H1 (cell line): ENCODE results near the gene ADAMTSL2. TPM values are rescaled to one million over a fixed set of nuclear protein-coding genes. Genes with fewer than 3 reads are reported as not detected.

ENCODE experiments used
- CTCF ChIA-PET: fragments of 300-600 bp; sonication (Branson Sonifier 250); formaldehyde crosslinking; loops from one replicate; lab custom pipeline; 2021; ENCODE audit not compliant: partially characterized antibody; lab: Charles Lee
- POLR2A ChIA-PET: fragments of 300-600 bp; sonication (Branson Sonifier 250); formaldehyde crosslinking; loops from one replicate; lab custom pipeline; 2021; ENCODE audit warnings: inconsistent platforms; ENCODE audit not compliant: partially characterized antibody; lab: Charles Lee
- DNase-seq, 2 experiments: peaks; one replicate each; pipeline versions ENCODE4 v3.0.0 to v3.0.0-alpha.2; 2010 to 2022; ENCODE audit warnings: low spot score in 2 of 2, low read depth in 1 of 2, mixed read lengths in 1 of 2
- FAIRE-seq: peaks from 2 replicates; lab custom pipeline; 2011; peaks lifted over from hg19 to GRCh38; lab: Jason Lieb, UNC
- H2AFZ ChIP-seq: 2 replicates; pipeline ENCODE4 v1.8.1; 2012; ENCODE audit warnings: low read length, inconsistent platforms
- H2AK5ac ChIP-seq: 2 replicates; pipeline ENCODE4 v1.6.1; 2013; ENCODE audit warnings: low read depth, low read length
- H2BK120ac ChIP-seq: replicated peaks from 2 replicates; pipeline ENCODE3; 2013; ENCODE audit warnings: low read depth, low read length, inconsistent platforms
- H2BK12ac ChIP-seq: 2 replicates; pipeline ENCODE4 v1.6.1; 2013; ENCODE audit warnings: low read depth, low read length
- H2BK15ac ChIP-seq: 2 replicates; pipeline ENCODE4 v1.6.1; 2013; ENCODE audit warnings: low read length
- H2BK20ac ChIP-seq: 2 replicates; pipeline ENCODE4 v1.6.1; 2013; ENCODE audit warnings: low read length
- H2BK5ac ChIP-seq: 2 replicates; pipeline ENCODE4 v1.6.1; 2013; ENCODE audit warnings: low read depth, low read length
- H3K14ac ChIP-seq: 2 replicates; pipeline ENCODE4 v1.6.1; 2013; ENCODE audit warnings: inconsistent platforms; ENCODE audit not compliant: insufficient read length
- H3K18ac ChIP-seq: 2 replicates; pipeline ENCODE4 v1.6.1; 2013; ENCODE audit warnings: low read length; ENCODE audit errors: extremely low read depth
- H3K23ac ChIP-seq: 2 replicates; pipeline ENCODE4 v1.6.1; 2013; ENCODE audit warnings: inconsistent platforms; ENCODE audit not compliant: insufficient read length
- H3K23me2 ChIP-seq: 2 replicates; pipeline ENCODE4 v1.6.1; 2013; ENCODE audit warnings: low read depth, low read length
- H3K27ac ChIP-seq: 2 replicates; pipeline ENCODE4 v1.6.1; 2011; ENCODE audit warnings: low read depth, low read length, inconsistent platforms
- H3K27me3 ChIP-seq, 4 experiments: replicated peaks in 1 of 4; 1 replicate in 1 of 4; 2 replicates in 3 of 4; pipeline versions ENCODE4 v1.6.1 to v1.8.1; 2011 to 2013; ENCODE audit warnings: low read length in 3 of 4, mild to moderate bottlenecking in 3 of 4, inconsistent platforms in 2 of 4, mixed read lengths in 2 of 4, moderate library complexity in 1 of 4; ENCODE audit not compliant: control insufficient read depth in 3 of 4, insufficient read depth in 3 of 4; ENCODE audit errors: extremely low read depth in 1 of 4
- H3K36me3 ChIP-seq, 4 experiments: 2 replicates each; pipeline versions ENCODE4 v1.6.1 to v1.8.1; 2011 to 2013; ENCODE audit warnings: mild to moderate bottlenecking in 4 of 4, low read length in 3 of 4, moderate library complexity in 2 of 4, control low read depth in 1 of 4, inconsistent platforms in 1 of 4; ENCODE audit not compliant: insufficient read depth in 4 of 4, control insufficient read depth in 2 of 4
- H3K4ac ChIP-seq: replicated peaks from 2 replicates; pipeline ENCODE3; 2013; ENCODE audit warnings: low read length, low read depth, mixed read lengths, inconsistent platforms; ENCODE audit not compliant: insufficient read length
- H3K4me1 ChIP-seq, 4 experiments: replicated peaks in 1 of 4; 1 replicate in 1 of 4; 2 replicates in 3 of 4; pipeline versions ENCODE4 v1.6.1 to v1.8.1; 2011 to 2013; ENCODE audit warnings: low read length in 3 of 4, inconsistent platforms in 2 of 4, mixed read lengths in 1 of 4; ENCODE audit not compliant: insufficient read depth in 4 of 4, control insufficient read depth in 3 of 4
- H3K4me2 ChIP-seq, 2 experiments: 2 replicates each; pipeline versions ENCODE4 v1.6.1 to v1.8.1; 2011 to 2013; ENCODE audit warnings: low read depth in 2 of 2, low read length in 2 of 2, control low read depth in 1 of 2, inconsistent platforms in 1 of 2, mild to moderate bottlenecking in 1 of 2; ENCODE audit not compliant: insufficient read depth in 1 of 2
- H3K4me3 ChIP-seq, 4 experiments: fragments of 200-600, 300-600 bp in 1 of 4; sonication (generic), shearing (Covaris generic), sonication (Bioruptor Twin) in 1 of 4; 2 replicates each; pipeline versions ENCODE4 v1.5.1 to v1.8.1; 2011 to 2016; ENCODE audit warnings: low read length in 4 of 4, low read depth in 3 of 4, control low read depth in 2 of 4, inconsistent platforms in 2 of 4, mild to moderate bottlenecking in 2 of 4, mixed read lengths in 1 of 4, moderate library complexity in 1 of 4; ENCODE audit not compliant: insufficient read depth in 2 of 4; ENCODE audit errors: extremely low read depth in 1 of 4
- H3K56ac ChIP-seq: replicated peaks from 2 replicates; pipeline ENCODE3; 2013; ENCODE audit warnings: low read depth, mild to moderate bottlenecking, mixed read lengths, low read length, inconsistent platforms; ENCODE audit not compliant: insufficient read length
- H3K79me1 ChIP-seq: 2 replicates; pipeline ENCODE4 v1.6.1; 2013; ENCODE audit warnings: low read depth, low read length, control low read depth
- H3K79me2 ChIP-seq, 2 experiments: 2 replicates each; pipeline versions ENCODE4 v1.6.1 to v1.8.1; 2012 to 2013; ENCODE audit warnings: low read length in 2 of 2, mild to moderate bottlenecking in 2 of 2, inconsistent platforms in 1 of 2; ENCODE audit not compliant: insufficient read depth in 2 of 2, control insufficient read depth in 1 of 2
- H3K9ac ChIP-seq, 4 experiments: replicated peaks in 1 of 4; 1 replicate in 1 of 4; 2 replicates in 3 of 4; pipeline versions ENCODE4 v1.6.1 to v1.8.1; 2011 to 2013; ENCODE audit warnings: low read depth in 3 of 4, low read length in 3 of 4, control low read depth in 2 of 4, mild to moderate bottlenecking in 2 of 4, moderate library complexity in 2 of 4, inconsistent platforms in 1 of 4; ENCODE audit errors: extremely low read depth in 1 of 4
- H3K9me3 ChIP-seq, 2 experiments: 2 replicates each; pipeline versions ENCODE4 v1.6.1 to v1.8.1; 2012 to 2013; ENCODE audit warnings: mild to moderate bottlenecking in 2 of 2, moderate library complexity in 2 of 2, control low read depth in 1 of 2, inconsistent platforms in 1 of 2, low read depth in 1 of 2, low read length in 1 of 2, mixed read lengths in 1 of 2; ENCODE audit not compliant: insufficient read depth in 2 of 2
- H4K20me1 ChIP-seq, 2 experiments: replicated peaks in 1 of 2; 2 replicates each; pipeline versions ENCODE3 to v1.8.1; 2011 to 2013; ENCODE audit warnings: inconsistent platforms in 2 of 2, low read length in 2 of 2, mild to moderate bottlenecking in 1 of 2; ENCODE audit not compliant: insufficient read depth in 2 of 2, control insufficient read depth in 1 of 2
- H4K5ac ChIP-seq: 2 replicates; pipeline ENCODE4 v1.6.1; 2013; ENCODE audit warnings: low read length, low read depth, mixed read lengths, inconsistent platforms; ENCODE audit not compliant: insufficient read length
- H4K8ac ChIP-seq: 2 replicates; pipeline ENCODE4 v1.8.0; 2013; ENCODE audit warnings: mild to moderate bottlenecking, moderate library complexity, low read length, inconsistent platforms; ENCODE audit not compliant: insufficient read depth; ENCODE audit errors: extremely low read depth
- H4K91ac ChIP-seq: replicated peaks from 2 replicates; pipeline ENCODE3; 2013; ENCODE audit warnings: low read length, mixed read lengths, inconsistent platforms; ENCODE audit not compliant: insufficient read length
- CBX8 ChIP-seq: fragments of 300-800, 300-1000 bp; sonication (generic); IDR thresholded peaks from 2 replicates; pipeline ENCODE4 v1.7.1; 2016; ENCODE audit warnings: low read depth, low read length, borderline replicate concordance
- FOSL1 ChIP-seq: IDR thresholded peaks from 2 replicates; pipeline ENCODE4 v1.6.1; 2011; ENCODE audit warnings: mild to moderate bottlenecking, low read depth, low read length, moderate library complexity; ENCODE audit not compliant: insufficient read depth
- JUND ChIP-seq: IDR thresholded peaks from 2 replicates; pipeline ENCODE4 v1.6.1; 2011; ENCODE audit warnings: mild to moderate bottlenecking, improper control_type of control experiment, low read length
- RAD21 ChIP-seq, 2 experiments: IDR thresholded peaks in 1 of 2; conservative IDR thresholded peaks in 1 of 2; 2 replicates each; pipeline ENCODE4 v1.6.1; 2011; ENCODE audit warnings: low read depth in 2 of 2, low read length in 2 of 2, improper control_type of control experiment in 1 of 2, inconsistent platforms in 1 of 2, mild to moderate bottlenecking in 1 of 2, moderate library complexity in 1 of 2
- RNF2 ChIP-seq: fragments of 200-900, 300-1000 bp; sonication (generic); IDR thresholded peaks from 2 replicates; pipeline ENCODE4 v1.7.1; 2016; ENCODE audit warnings: borderline replicate concordance, low read depth, mild to moderate bottlenecking, antibody characterized with exemption, low read length; ENCODE audit not compliant: poor library complexity, severe bottlenecking; ENCODE audit errors: missing control alignments
- TAF7 ChIP-seq: optimal IDR thresholded peaks from 2 replicates; pipeline ENCODE3; 2011; ENCODE audit warnings: low read depth, mild to moderate bottlenecking, inconsistent platforms, low read length, moderate library complexity, borderline replicate concordance
- ZNF274 ChIP-seq: IDR thresholded peaks from 2 replicates; pipeline ENCODE4 v1.7.0; 2012; ENCODE audit warnings: low read length, borderline replicate concordance; ENCODE audit errors: extremely low read depth
- WGBS, 2 experiments: shearing (Covaris generic) in 1 of 2; methylation state at CpG; one replicate each; pipeline versions ENCODE4 v1.1.6 to v1.1.7; 2013 to 2015; ENCODE audit warnings: low lambda C conversion rate in 2 of 2, mixed read lengths in 2 of 2, inconsistent platforms in 1 of 2, low coverage in 1 of 2, missing lambda C conversion rate in 1 of 2; ENCODE audit not compliant: insufficient replicate concordance in 2 of 2, insufficient coverage in 1 of 2, insufficient read length in 1 of 2; ENCODE audit errors: extremely low coverage in 1 of 2, missing lambda C conversion rate in 1 of 2; 5-methylcytosine and 5-hydroxymethylcytosine counted together
- polyA plus RNA-seq, 7 experiments: library from polyadenylated mRNA; depleted of rRNA in 3 of 7; stranded (reverse) in 5 of 7; unstranded in 2 of 7; fragments of >200 nt in 5 of 7; fragments of 200-250 nt in 2 of 7; gene quantifications; 1 replicate in 5 of 7; 2 replicates in 1 of 7; 4 replicates in 1 of 7; pipeline versions ENCODE4 v1.2.1 to v1.2.3, GENCODE V29; 2011 to 2013; ENCODE audit warnings: missing spikeins in 2 of 7, mixed read lengths in 2 of 7
- total RNA-seq: library from RNA; stranded (reverse); fragmentation: NEBNext Ultra II Directional; extraction: Animal tissue kit (Norgen Biotek cat#: 25700); gene quantifications from 2 replicates; pipeline ENCODE4 v1.2.1, GENCODE V29; 2021
- TF ChIP-seq, protein P1 (sequence below), 3 experiments: IDR thresholded peaks; 1 replicate in 2 of 3; 2 replicates in 1 of 3; pipeline versions ENCODE4 v1.5.1 to v1.6.1; 2011; ENCODE audit warnings: low read length in 3 of 3, mild to moderate bottlenecking in 3 of 3, inconsistent platforms in 2 of 3, low read depth in 1 of 3, moderate library complexity in 1 of 3; ENCODE audit not compliant: insufficient read depth in 1 of 3; ENCODE audit errors: control extremely low read depth in 1 of 3

Gene ADAMTSL2
- total and polyA plus RNA-seq, 2 of the 8 experiments (the other 6 are each of a cell fraction or from before 2014, with no cell fraction given), result 0.74 to 0.76 TPM

DNA sequence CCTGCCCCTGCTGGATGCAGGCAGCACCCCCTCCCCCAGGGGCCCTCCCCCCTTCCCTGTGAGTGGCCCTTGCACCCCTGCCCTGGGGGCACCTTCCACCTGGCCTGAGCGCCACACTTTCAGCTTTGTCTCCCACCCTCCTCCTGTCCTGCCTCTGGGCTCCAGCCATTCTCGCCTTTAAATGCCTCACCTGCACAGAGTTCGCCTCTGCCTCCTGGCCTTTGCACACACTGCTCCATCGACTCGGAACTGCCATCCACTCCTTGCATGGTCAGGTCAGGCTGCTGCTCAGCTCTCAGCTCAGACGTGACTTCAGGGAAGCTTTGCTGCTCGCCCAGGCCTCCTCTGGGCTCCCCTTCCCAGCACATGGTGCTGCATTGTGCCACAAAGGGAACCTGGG is 64.5 kb downstream of the ADAMTSL2 start:
- no peak overlapping the region for H2BK5ac ChIP-seq
- no peak overlapping the region for H3K14ac ChIP-seq
- H4K91ac ChIP-seq, result no peak overlapping the region
- POLR2A ChIA-PET, result no interaction called here
- no peak overlapping the region for H4K8ac ChIP-seq
- H4K5ac ChIP-seq, result no peak overlapping the region
- peaks cover 3% of the 10 kb centered on the region for H3K79me1 ChIP-seq
- H3K27me3 ChIP-seq, result no peaks in the 10 kb centered on the region; a peak in 3 of 7 replicates
- H2BK120ac ChIP-seq, result no peak overlapping the region
- no peak overlapping the region for H3K18ac ChIP-seq
- no peaks in the 10 kb centered on the region for H3K79me2 ChIP-seq
- H3K9ac ChIP-seq, result no peak overlapping the region
- H3K36me3 ChIP-seq, result peaks cover 0 to 3% (median 0%) of the 10 kb centered on the region in 4 experiments; a peak in 1 of 8 replicates
- no peak overlapping the region for H2BK15ac ChIP-seq
- CTCF ChIA-PET, result interaction anchor here (1.1 to 2.3 kb wide), 2 partner anchors 10 to 40 kb away, joined by 4 to 13 read pairs; no protein-coding TSS in a partner anchor
- H3K23me2 ChIP-seq, result peaks cover 4% of the 10 kb centered on the region; the same call in 1 of the 2 replicates
- H3K4ac ChIP-seq, result no peak overlapping the region
- H3K23ac ChIP-seq, result no peak overlapping the region
- no peak overlapping the region for H3K56ac ChIP-seq
- H3K27ac ChIP-seq, result no peak overlapping the region
- no peak overlapping the region for H2BK12ac ChIP-seq
- H2BK20ac ChIP-seq, result no peak overlapping the region; the same call in 1 of the 2 replicates
- peaks cover 0 to 8% of the 10 kb centered on the region in 2 experiments for H4K20me1 ChIP-seq
- H3K4me1 ChIP-seq, result peaks cover 0 to 4% (median 0%) of the 10 kb centered on the region in 4 experiments; a peak in 3 of 7 replicates
- WGBS, 2 experiments, result 88% methylated on average over 7 of the region's 7 CpGs; no CpG with 5 or more reads in 1 of the 2 experiments
- no peak overlapping the region for H2AFZ ChIP-seq
- H3K9me3 ChIP-seq, result peaks cover 15 to 18% of the 10 kb centered on the region in 2 experiments
- DNase-seq, result no peak
- TF ChIP-seq RNF2 (no peak), JUND (no peak), CBX8 (no peak), FOSL1 (no peak), TAF7 (no peak), RAD21 (IDR thresholded peaks at IDR 0.05 in 1 of 2, conservative IDR thresholded peaks at IDR 0.05 in 1 of 2; ENCODE audit: low read depth in 2 of 2, low read length in 2 of 2) (no peak), ZNF274 (no peak)
- TF ChIP-seq, protein P1, sequence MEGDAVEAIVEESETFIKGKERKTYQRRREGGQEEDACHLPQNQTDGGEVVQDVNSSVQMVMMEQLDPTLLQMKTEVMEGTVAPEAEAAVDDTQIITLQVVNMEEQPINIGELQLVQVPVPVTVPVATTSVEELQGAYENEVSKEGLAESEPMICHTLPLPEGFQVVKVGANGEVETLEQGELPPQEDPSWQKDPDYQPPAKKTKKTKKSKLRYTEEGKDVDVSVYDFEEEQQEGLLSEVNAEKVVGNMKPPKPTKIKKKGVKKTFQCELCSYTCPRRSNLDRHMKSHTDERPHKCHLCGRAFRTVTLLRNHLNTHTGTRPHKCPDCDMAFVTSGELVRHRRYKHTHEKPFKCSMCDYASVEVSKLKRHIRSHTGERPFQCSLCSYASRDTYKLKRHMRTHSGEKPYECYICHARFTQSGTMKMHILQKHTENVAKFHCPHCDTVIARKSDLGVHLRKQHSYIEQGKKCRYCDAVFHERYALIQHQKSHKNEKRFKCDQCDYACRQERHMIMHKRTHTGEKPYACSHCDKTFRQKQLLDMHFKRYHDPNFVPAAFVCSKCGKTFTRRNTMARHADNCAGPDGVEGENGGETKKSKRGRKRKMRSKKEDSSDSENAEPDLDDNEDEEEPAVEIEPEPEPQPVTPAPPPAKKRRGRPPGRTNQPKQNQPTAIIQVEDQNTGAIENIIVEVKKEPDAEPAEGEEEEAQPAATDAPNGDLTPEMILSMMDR (IDR thresholded peaks at IDR 0.05; ENCODE audit: control extremely low read depth in 1 of 3, insufficient read depth in 1 of 3, low read depth in 1 of 3, low read length in 3 of 3), result no peak
- FAIRE-seq, result no peak
- no peak overlapping the region for H2AK5ac ChIP-seq
- H3K4me2 ChIP-seq, result no peak overlapping the region
- no peak overlapping the region for H3K4me3 ChIP-seq
